Astrocyte (in vitro differentiated cells and primary cell): ENCODE data around the gene PKD1L1.

ENCODE experiments used
- CTCF ChIP-seq: IDR thresholded peaks from 2 replicates; pipeline ENCODE4 v1.5.1; 2011; ENCODE audit warnings: low read depth, mild to moderate bottlenecking, inconsistent platforms, low read length, moderate library complexity; ENCODE audit not compliant: insufficient read depth
- EZH2 ChIP-seq: IDR thresholded peaks from 2 replicates; pipeline ENCODE4 v1.6.1; 2012; ENCODE audit warnings: mild to moderate bottlenecking, low read length, inconsistent platforms; ENCODE audit not compliant: insufficient read depth

DNA sequence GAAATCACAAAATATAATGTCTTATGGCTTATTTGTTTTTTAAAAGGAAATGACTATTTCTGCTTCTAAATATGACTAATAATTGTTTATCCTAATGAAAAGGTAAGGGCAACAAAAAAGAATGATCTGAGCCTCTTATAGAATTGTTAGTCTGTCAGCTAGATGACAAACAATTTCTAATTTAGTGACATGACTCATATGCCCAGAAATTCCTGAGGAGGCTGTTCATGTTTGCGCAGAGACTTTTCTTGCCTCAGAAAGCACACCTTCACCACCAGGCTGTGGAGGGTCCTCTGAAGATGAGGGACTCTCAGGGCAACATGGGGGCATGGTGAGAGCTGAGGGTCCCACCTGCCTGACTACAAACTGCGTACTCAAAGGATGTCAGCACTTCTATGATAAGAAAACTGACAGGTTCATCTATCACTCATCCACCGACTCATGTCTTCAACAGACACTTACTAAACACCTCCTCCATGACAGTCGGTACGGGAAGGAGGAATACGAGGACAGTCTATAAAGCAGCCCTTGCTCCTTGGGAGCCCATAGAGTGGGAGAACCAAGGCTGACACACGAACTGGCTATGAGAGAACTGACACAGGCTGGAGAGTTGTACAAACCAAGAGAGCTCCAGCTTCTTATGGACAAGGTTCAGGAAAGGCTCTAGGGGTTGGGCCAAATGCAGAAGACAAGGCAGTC lies 102.0 kb downstream of the PKD1L1 start:
- TF ChIP-seq EZH2 (no peak), CTCF (no peak)
